GM12872 (cell line): ENCODE results near the gene TTC28.

ENCODE experiments used
- TF ChIP-seq, protein P1 (sequence below): IDR thresholded peaks from 3 replicates; pipeline ENCODE4 v1.5.1; 2011; ENCODE audit warnings: low read depth, mild to moderate bottlenecking, low read length, moderate library complexity; ENCODE audit not compliant: insufficient read depth

The TTC28 gene

DNA sequence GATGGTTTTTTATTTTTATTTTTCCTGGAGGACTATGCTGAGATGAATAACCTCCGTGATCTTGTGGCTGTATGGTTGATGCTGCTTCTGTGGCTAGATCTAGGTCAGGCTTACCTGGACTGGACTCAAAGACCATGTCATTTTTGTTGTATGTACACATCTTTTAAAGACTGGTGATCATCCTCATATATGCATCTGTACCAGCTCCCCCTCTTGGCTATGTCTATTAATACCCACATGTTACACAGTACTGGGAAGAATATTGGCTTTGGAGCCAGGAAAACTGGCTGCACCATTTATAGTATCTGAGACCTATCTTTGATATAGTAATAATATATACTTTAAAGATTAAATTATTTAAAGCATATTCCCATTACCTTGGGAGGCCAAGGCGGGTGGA, 742.2 kb downstream of the TTC28 start:
- TF ChIP-seq, protein P1, sequence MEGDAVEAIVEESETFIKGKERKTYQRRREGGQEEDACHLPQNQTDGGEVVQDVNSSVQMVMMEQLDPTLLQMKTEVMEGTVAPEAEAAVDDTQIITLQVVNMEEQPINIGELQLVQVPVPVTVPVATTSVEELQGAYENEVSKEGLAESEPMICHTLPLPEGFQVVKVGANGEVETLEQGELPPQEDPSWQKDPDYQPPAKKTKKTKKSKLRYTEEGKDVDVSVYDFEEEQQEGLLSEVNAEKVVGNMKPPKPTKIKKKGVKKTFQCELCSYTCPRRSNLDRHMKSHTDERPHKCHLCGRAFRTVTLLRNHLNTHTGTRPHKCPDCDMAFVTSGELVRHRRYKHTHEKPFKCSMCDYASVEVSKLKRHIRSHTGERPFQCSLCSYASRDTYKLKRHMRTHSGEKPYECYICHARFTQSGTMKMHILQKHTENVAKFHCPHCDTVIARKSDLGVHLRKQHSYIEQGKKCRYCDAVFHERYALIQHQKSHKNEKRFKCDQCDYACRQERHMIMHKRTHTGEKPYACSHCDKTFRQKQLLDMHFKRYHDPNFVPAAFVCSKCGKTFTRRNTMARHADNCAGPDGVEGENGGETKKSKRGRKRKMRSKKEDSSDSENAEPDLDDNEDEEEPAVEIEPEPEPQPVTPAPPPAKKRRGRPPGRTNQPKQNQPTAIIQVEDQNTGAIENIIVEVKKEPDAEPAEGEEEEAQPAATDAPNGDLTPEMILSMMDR: no peak

DNA sequence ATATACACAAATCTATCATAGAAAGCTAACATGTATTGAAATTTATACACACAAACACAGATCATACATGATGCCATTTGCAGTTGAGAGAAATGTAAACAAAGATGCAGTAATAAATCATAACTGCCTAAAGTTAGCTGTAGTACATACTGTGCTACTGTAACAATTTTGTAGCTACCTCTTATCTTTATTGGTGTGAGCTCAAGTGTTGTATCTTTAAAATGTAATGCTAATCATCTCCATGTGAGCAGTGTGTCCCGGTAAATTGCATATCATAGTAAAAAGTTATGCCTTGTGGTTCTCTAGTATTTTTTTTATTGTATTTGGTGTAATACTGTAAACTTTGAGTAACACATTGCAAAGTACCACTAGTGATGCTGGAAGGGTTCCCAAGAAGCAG, 743.7 kb downstream of the TTC28 start:
- TF ChIP-seq, protein P1: no peak

DNA sequence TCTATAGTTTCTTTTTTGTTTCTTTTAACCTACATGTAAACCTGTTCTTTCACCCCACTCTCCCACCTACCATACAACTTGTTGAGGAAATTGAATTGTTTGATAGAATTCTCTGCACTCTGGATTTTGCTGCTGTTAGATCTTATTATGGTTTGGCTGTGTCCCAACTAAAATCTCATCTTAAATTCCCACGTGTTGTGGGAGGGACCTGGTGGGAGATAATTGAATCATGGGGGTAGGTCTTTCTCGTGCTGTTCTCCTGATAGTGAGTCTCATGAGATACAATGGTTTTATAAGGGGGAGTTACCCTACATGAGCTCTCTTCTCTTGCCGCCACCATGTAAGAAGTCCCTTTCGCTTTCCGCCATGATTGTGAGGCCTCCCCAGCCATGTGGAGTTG, 745.6 kb downstream of the TTC28 start:
- TF ChIP-seq, protein P1: no peak

DNA sequence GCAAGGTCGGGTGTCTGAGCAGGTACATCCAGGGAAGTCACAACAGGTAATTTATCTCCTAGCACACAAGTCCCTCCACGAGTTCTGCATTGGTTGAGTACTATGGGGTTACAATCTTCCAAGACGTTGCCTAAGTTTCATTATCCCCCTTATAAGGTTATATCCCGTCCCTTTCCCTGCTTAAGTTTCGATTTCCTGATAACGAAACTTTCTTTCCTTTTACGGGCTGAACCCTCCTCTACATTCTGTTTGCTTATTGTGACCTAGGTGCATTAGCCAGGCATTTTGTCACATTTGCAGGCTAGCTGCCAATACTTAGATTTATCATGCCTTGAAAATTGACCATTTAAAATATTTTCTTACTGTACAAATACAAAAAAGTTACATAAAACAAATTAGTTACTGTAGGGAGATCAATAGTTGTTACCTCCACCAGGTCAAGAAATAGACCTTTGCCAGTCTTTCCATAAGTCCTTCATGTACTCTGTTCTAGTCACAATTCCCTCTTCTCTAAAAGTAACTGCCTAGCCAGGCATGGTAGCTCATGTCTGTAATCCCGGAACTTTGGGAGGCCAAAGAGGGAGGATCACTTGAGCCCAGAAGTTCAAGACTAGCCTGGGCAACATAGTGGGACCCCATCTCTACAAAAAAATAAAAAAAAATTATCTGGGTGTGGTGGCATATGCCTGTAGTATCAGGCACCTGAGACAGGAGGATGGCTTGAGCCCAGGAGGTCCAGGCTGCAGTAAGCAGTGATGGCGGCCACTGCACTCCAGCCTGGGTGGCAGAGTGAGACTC, 746.3 kb downstream of the TTC28 start:
- TF ChIP-seq, protein P1: no peak

DNA sequence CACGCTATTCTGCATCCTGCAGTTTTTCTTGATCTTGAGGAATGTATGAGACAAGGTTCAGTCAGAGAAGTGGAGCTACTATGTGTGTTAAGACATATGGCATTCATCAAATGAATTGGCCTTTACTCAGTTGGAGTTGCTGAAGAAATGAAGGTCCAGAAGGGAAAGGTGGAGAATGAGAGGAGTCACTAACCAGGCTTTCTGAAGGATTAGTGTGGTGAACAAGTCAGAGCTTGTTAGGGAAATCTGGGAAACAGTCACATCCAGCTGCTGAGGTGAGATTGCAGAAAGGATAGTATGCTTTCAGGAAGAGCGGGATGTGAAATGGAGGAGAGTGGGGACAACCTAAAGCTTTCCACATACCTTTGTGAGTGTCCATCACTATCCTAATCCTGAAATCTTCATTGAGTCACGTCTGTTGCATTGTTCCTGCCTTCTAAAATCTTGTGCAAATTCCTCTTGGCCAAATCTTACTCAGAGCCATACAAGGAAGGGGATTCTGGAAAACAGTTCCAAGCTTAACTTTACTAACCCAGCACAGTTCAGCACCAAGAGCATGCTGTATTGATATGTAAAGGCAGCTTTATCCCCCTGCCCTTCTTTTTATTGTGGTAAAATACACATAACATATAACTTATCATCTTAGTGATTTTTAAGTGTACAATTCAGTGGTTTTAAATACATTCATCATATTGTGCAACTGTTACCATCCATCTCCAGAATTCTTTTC, 749.1 kb downstream of the TTC28 start:
- TF ChIP-seq, protein P1: no peak
